HuH-7.5 (cell line): Measurements from ENCODE around the gene ABHD16B.
A peak's percentile ranks its signal among the peaks of the same experiment; 100 is the strongest.
"Not testable (repeated sequence)": the region's sequence is repeated elsewhere in the genome, so short reads cannot be mapped to it uniquely, and the experiment has no call there.

Source experiments
- DNase-seq: peaks from one replicate; pipeline ENCODE4 v3.0.0; 2011; ENCODE audit warnings: low spot score

Gene ABHD16B

GRCh38 chr20:63855363-63856097, 5.8 kb upstream of the ABHD16B start:
- peak; percentile 49 for DNase-seq

GRCh38 chr20:63856098-63856511, 5.2 kb upstream of the ABHD16B start:
- DNase-seq = no peak

GRCh38 chr20:63857764-63858392, 3.4 kb upstream of the ABHD16B start:
- DNase-seq = no peak

- peak; percentile 70 for DNase-seq
These were observed 2.7 kb upstream of the ABHD16B start for GRCh38 chr20:63858393-63859165.

- peak; percentile 41 for DNase-seq
These were observed 2.1 kb upstream of the ABHD16B start for GRCh38 chr20:63859166-63859699.

- no peak for DNase-seq
These were observed 810 bp upstream of the ABHD16B start for GRCh38 chr20:63860325-63861051.

- DNase-seq = peak; percentile 23
These were observed 943 bp downstream of the ABHD16B start for GRCh38 chr20:63861981-63862901.

- DNase-seq = no peak
These were observed 1.9 kb downstream of the ABHD16B start for GRCh38 chr20:63863021-63863797.

- DNase-seq = peak; percentile 96
These were observed 2.7 kb downstream of the ABHD16B start for GRCh38 chr20:63863798-63864544.

GRCh38 chr20:63864545-63864977, 3.3 kb downstream of the ABHD16B start:
- no peak for DNase-seq

GRCh38 chr20:63864978-63865640, 3.8 kb downstream of the ABHD16B start, which contains the start of gene TPD52L2:
TSS of gene TPD52L2 (plus strand) at chr20:63865270. CDS start at chr20:63865366, 96 bp downstream.
- DNase-seq = peak; percentile 100

GRCh38 chr20:63867042-63867441, 5.7 kb downstream of the ABHD16B start:
- not testable (repeated sequence) for DNase-seq

GRCh38 chr20:63868264-63868663, 7.0 kb downstream of the ABHD16B start:
- no peak for DNase-seq

GRCh38 chr20:63873477-63873971, 12.2 kb downstream of the ABHD16B start:
- no peak for DNase-seq

GRCh38 chr20:63874241-63874640, 12.9 kb downstream of the ABHD16B start:
- not testable (repeated sequence) for DNase-seq

GRCh38 chr20:63876489-63877036, 15.3 kb downstream of the ABHD16B start:
- no peak for DNase-seq

- no peak for DNase-seq
These were observed 16.6 kb downstream of the ABHD16B start for GRCh38 chr20:63877755-63878470.
